NCI-H2107 treated with DMSO at 0.1 percent for 48 hours (cell line): Measurements from ENCODE around the gene LRMDA.

ENCODE experiments used
- DNase-seq: peaks from one replicate; lab custom pipeline; 2025; ENCODE audit not compliant: unreplicated experiment; lab: John Stamatoyannopoulos, UW

The LRMDA gene

GRCh38 chr10:75568450-75569130 lies 137.2 kb downstream of the LRMDA start:
- no peak for DNase-seq

GRCh38 chr10:75569506-75569905 lies 138.1 kb downstream of the LRMDA start:
- no peak for DNase-seq

GRCh38 chr10:75572478-75572877 lies 141.1 kb downstream of the LRMDA start:
- no peak for DNase-seq

DNA sequence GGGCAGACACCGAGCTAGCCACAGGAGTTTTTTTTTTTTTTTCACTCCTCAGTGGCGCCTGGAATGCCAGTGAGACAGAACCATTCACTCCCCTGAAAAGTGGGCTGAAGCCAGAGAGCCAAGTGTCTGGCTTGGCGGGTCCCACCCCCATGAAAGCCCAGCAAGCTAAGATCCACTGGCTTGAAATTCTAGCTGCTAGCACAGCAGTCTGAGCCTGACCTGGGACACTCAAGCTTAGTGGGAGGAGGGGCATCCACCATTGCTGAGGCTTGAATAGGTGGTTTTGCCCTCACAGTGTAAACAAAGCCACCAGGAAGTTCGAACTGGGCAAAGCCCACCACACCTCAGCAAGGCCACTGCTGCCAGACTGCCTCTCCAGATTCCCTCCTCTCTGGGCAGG lies 144.5 kb downstream of the LRMDA start:
- no peak for DNase-seq

GRCh38 chr10:75582102-75582501 lies 150.7 kb downstream of the LRMDA start:
- no peak for DNase-seq

- no peak for DNase-seq
Observed at GRCh38 chr10:75585294-75585693, 153.9 kb downstream of the LRMDA start.

DNA sequence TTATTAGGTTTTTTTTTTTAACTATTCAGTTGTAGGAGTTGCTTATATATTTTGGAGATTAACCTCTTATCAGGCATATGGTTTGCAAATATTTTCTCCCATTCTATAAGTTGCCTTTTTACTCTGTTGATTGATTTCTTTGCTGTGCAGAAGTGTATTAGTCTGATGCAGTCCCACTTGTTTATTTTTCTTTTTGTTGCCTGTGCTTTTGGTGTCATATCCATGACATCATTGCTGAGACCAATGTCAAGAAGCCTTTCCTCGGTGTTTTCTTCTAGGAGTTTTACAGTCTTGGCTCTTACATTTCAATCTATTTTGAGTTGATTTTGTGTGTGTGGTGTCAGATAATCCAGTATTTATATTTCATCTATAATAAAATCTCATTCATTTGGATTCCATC lies 155.4 kb downstream of the LRMDA start:
- DNase-seq: no peak

DNA sequence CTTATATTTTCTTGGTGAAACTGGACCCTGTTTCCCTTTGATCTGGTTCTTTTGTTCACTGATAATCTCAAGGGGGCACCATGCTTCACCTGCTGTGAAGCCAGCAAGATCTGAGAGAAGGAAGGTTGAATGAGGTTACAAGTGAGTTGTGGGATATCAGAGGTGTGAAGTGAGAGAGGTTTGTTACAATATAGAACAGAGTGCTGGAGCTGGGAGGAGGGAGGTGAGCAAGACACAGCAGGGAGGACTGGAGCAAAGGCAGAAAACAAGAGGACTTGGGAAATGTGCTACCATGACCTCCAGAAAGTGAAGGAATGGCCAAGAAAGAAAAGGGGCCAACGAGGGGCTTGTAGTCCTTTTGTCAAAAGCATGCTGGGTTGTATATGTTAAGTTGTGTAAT lies 156.6 kb downstream of the LRMDA start:
- no peak for DNase-seq

- no peak for DNase-seq
Observed at GRCh38 chr10:75589895-75590654, 158.7 kb downstream of the LRMDA start.

GRCh38 chr10:75592151-75592787 lies 160.8 kb downstream of the LRMDA start:
- no peak for DNase-seq

- no peak for DNase-seq
Observed at GRCh38 chr10:75592791-75593643, 161.6 kb downstream of the LRMDA start.

DNA sequence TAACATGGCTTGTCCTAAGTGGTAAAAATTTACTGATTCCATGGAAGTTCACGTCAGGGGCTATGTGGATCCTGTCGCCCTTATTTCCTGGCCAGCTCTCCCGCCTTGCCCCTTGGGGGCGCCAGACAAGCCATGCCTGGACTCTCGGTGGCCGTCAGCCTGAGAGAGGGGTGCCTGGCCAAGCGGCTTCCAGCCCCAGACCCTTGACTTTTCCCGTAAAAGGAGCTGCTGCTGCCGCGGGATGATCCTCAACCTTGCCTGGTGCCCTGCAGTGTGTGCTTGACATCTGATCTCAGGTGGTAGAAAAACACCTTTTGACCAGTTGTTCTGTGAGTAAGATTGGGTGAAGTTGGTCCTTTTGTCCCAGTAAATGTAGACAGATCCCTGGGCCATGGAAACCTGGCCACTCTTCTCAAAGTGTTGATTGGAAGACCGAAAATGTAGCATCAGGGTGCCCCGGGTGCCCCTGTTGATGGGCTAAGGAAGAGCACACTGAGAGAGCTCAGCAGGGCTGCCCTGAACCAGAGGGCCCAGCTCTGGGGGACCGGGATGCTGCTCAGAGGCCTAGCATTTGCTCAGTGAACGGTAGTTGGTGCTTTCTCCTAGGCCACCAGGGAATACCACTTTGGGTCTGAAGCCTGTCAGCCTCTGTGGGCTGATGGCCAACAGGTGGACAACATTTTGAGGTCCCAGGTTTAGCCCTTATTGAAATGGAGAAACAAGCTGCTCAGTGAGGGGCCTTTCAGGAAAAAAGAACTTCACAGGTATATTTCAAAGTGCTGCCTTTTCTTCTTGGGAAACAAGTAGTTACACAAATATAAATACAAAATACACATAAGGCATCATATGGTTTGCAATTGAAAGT lies 162.5 kb downstream of the LRMDA start:
- no peak for DNase-seq

DNA sequence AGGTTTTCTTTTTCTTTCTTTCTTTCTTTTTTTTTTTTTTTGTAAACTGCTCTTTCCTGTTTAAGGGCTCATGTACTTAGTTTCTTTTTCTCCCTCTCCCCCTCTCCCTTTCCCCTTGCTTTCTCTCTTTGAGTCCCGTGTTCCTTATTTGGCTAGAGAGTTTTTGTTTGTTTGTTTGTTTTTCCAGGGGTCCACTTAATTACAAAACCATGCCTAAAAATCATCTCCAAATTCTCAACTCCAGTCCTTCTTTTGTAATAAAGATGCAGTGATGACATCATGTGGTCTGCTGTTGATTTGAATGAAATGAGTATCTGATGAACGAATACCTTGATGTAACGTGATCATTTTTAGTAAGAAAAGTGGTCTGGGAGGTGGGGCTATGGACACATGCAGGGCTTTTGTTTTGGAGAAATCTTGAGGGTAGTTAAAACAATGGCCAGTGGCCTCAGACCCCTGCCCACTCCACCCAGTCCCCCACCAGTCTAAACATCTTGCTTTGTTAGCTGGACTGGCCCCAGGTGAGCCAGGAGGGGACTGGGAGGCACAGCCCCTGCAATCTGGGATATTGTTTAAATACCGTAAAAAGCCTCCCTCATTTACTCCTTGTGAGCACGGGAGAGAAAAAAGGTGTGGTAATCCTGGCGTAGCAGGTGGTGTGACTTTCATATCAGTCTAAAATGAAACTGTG lies 165.7 kb downstream of the LRMDA start:
- DNase-seq: no peak

- DNase-seq: no peak
Observed at GRCh38 chr10:75597773-75598440, 166.5 kb downstream of the LRMDA start.

GRCh38 chr10:75598998-75599397 lies 167.6 kb downstream of the LRMDA start:
- no peak for DNase-seq

- DNase-seq: no peak
Observed at GRCh38 chr10:75599875-75600648, 168.6 kb downstream of the LRMDA start.

DNA sequence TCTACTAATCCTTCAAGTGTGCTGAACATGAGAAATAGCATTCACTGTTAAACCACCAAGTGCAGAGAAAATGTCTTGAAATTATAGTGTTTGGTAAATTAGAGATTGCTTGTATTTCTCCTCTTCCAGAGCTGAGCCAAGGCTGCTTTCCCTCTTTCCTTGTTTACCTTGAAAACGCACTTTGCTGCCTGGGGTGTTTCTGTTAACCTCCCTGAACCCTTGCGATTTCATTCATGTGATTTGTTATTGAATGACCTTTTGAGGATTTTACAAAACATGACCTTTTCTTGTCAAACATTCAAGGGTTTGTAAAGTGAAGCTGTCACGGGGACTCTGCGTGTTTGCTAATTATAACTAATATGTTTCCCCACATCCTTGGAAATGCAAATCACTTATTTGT lies 169.4 kb downstream of the LRMDA start:
- DNase-seq: no peak

GRCh38 chr10:75602341-75602740 lies 170.9 kb downstream of the LRMDA start:
- DNase-seq: no peak
